Keratinocyte (primary cell): ENCODE measurements around the gene AMMECR1. TPM values are rescaled to one million over a fixed set of nuclear protein-coding genes. Genes with fewer than 3 reads are reported as not detected.

Experiments used
- DNase-seq: peaks from one replicate; pipeline ENCODE4 v3.0.0-alpha.2; 2011; ENCODE audit warnings: low read depth, missing footprints, low spot score
- FAIRE-seq: peaks from 2 replicates; lab custom pipeline; 2011; peaks lifted over from hg19 to GRCh38; lab: Jason Lieb, UNC
- H2AFZ ChIP-seq: 2 replicates; pipeline ENCODE4 v1.6.0; 2012; ENCODE audit warnings: low read length, control low read depth, inconsistent platforms; ENCODE audit not compliant: control insufficient read depth
- H3K27ac ChIP-seq: 2 replicates; pipeline ENCODE4 v1.5.1; 2011; ENCODE audit warnings: low read length; ENCODE audit not compliant: control insufficient read depth, insufficient read depth
- H3K27me3 ChIP-seq: 3 replicates; pipeline ENCODE4 v1.6.0; 2011; ENCODE audit warnings: low read length; ENCODE audit not compliant: control insufficient read depth, insufficient read depth; ENCODE audit errors: extremely low read depth
- H3K36me3 ChIP-seq, 2 experiments: 2 replicates in 1 of 2; 3 replicates in 1 of 2; pipeline ENCODE4 v1.5.1; 2011; ENCODE audit warnings: low read length in 2 of 2, mild to moderate bottlenecking in 1 of 2; ENCODE audit not compliant: control insufficient read depth in 2 of 2, insufficient read depth in 2 of 2; ENCODE audit errors: extremely low read depth in 1 of 2
- H3K4me1 ChIP-seq: 3 replicates; pipeline ENCODE4 v1.5.1; 2011; ENCODE audit warnings: low read length; ENCODE audit not compliant: control insufficient read depth, insufficient read depth; ENCODE audit errors: extremely low read depth
- H3K4me2 ChIP-seq: 3 replicates; pipeline ENCODE4 v1.6.0; 2011; ENCODE audit warnings: low read depth, low read length; ENCODE audit not compliant: control insufficient read depth, insufficient read depth; ENCODE audit errors: extremely low read depth
- H3K4me3 ChIP-seq, 3 experiments: fragments of 200-600 bp in 1 of 3; sonication (generic) in 1 of 3; 2 replicates in 2 of 3; 3 replicates in 1 of 3; pipeline ENCODE4 v1.5.1; 2011 to 2016; ENCODE audit warnings: low read length in 3 of 3, mild to moderate bottlenecking in 3 of 3, control low read depth in 2 of 3, inconsistent platforms in 1 of 3, low read depth in 1 of 3, mixed read lengths in 1 of 3, mixed run types in 1 of 3, moderate library complexity in 1 of 3; ENCODE audit not compliant: control insufficient read depth in 2 of 3, insufficient read depth in 2 of 3; ENCODE audit errors: extremely low read depth in 1 of 3
- H3K79me2 ChIP-seq: 2 replicates; pipeline ENCODE4 v1.6.0; 2012; ENCODE audit warnings: low read length; ENCODE audit not compliant: control insufficient read depth, insufficient read depth
- H3K9ac ChIP-seq: 3 replicates; pipeline ENCODE4 v1.6.0; 2011; ENCODE audit warnings: low read length; ENCODE audit not compliant: control insufficient read depth, insufficient read depth; ENCODE audit errors: extremely low read depth
- H3K9me1 ChIP-seq: 3 replicates; pipeline ENCODE4 v1.6.0; 2011; ENCODE audit warnings: low read length; ENCODE audit not compliant: control insufficient read depth, insufficient read depth; ENCODE audit errors: extremely low read depth
- H3K9me3 ChIP-seq: 2 replicates; pipeline ENCODE4 v1.5.1; 2012; ENCODE audit warnings: low read depth, low read length; ENCODE audit not compliant: control insufficient read depth
- H4K20me1 ChIP-seq: 3 replicates; pipeline ENCODE4 v1.6.0; 2011; ENCODE audit warnings: low read length; ENCODE audit not compliant: control insufficient read depth, insufficient read depth; ENCODE audit errors: extremely low read depth
- CTCF ChIP-seq, 3 experiments: IDR thresholded peaks in 1 of 3; conservative IDR thresholded peaks in 1 of 3; optimal IDR thresholded peaks in 1 of 3; 2 replicates in 2 of 3; 3 replicates in 1 of 3; pipeline versions ENCODE3 to v1.5.1; 2011; ENCODE audit warnings: low read length in 3 of 3, mild to moderate bottlenecking in 3 of 3, moderate library complexity in 2 of 3, control low read depth in 1 of 3, inconsistent platforms in 1 of 3; ENCODE audit not compliant: insufficient read depth in 2 of 3; ENCODE audit errors: extremely low read depth in 1 of 3
- EZH2 ChIP-seq: IDR thresholded peaks from one replicate; pipeline ENCODE4 v1.6.1; 2012; ENCODE audit warnings: inconsistent platforms, mild to moderate bottlenecking, low read length, moderate library complexity
- dilution Hi-C: fragments of 300-500 bp; cut with MboI; formaldehyde crosslinking; loops from one replicate; pipeline ENCODE4 v1.7.0; 2020; ENCODE audit warnings: low sequenced_read_pairs; ENCODE audit not compliant: extremely low pct_ligation_motif_present
- polyA plus RNA-seq, 5 experiments: library from polyadenylated mRNA; depleted of rRNA in 3 of 5; stranded (reverse) in 3 of 5; stranded (forward) in 1 of 5; unstranded in 1 of 5; fragments of >200 nt; gene quantifications; 1 replicate in 1 of 5; 2 replicates in 3 of 5; 3 replicates in 1 of 5; pipeline versions ENCODE4 v1.2.1 to v1.2.3, GENCODE V29; 2011 to 2012; ENCODE audit warnings: missing spikeins in 2 of 5, low read depth in 1 of 5, low replicate concordance in 1 of 5

AMMECR1 gene
- polyA plus RNA-seq, 1 donor (not counting 4 experiments of a cell fraction or from before 2014, with no cell fraction given) = 15.5 TPM

DNA sequence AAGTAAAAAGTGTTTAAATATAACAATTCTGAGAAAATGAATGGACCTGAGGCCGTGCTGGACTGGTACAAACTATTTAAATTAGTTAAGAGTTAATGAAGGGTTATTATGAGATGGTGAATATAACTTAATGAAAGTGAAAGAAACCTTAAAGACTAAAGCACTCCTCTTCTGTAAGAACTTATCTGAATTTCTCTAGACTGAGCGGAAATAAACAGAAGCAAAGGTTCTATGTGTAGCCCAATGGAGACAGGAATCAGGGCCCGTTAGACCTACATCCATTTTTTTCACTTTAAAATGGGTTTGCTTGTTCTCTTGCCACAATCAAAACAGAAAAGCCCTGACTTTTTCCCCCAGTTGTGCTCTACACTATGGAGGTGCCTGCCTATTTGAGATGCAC, 14.9 kb downstream of the AMMECR1 start:
- Histone ChIP-seq H3K9me3 (no peaks in the 10 kb centered on the region), H3K79me2 (peaks cover 9% of the 10 kb centered on the region), H3K4me2 (no peak overlapping the region), H3K36me3 (no peaks in the 10 kb centered on the region), H3K27me3 (no peaks in the 10 kb centered on the region), H3K27ac (no peak overlapping the region), H3K9ac (no peak overlapping the region), H2AFZ (no peak overlapping the region), H3K9me1 (no peaks in the 10 kb centered on the region), H3K4me3 (no peak overlapping the region), H3K4me1 (no peaks in the 10 kb centered on the region), H4K20me1 (no peaks in the 10 kb centered on the region)
- DNase-seq (no peak), FAIRE-seq (no peak)
- TF ChIP-seq EZH2 (no peak), CTCF (optimal IDR thresholded peaks at IDR 0.05 in 1 of 3, IDR thresholded peaks at IDR 0.05 in 1 of 3, conservative IDR thresholded peaks at IDR 0.05 in 1 of 3; ENCODE audit: extremely low read depth in 1 of 3, insufficient read depth in 2 of 3, low read length in 3 of 3) (no peak)
- dilution Hi-C loops = no loop called here

DNA sequence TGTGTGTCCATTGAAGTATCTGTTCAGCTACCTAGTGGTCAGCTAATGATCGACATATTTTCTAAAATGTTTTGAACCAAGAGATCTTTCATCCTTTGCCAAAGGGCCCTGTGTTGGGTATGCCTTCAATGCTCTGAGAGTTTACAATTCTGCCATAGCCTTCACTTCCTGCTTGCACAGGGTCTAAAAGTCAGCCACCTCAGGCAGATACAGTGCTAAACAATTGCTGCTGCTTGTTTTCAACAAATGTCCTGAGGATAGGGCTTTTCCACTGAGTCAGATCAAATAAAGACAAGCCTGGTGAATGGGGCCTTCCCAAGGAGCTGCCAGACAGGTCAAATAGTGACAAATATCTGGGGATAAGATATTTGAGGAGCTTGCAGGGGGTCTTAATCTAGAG, 16.7 kb downstream of the AMMECR1 start:
- dilution Hi-C loops = no loop called here
- H3K36me3 ChIP-seq = no peaks in the 10 kb centered on the region
- H3K4me3 ChIP-seq = no peak overlapping the region
- no peaks in the 10 kb centered on the region for H3K27me3 ChIP-seq
- TF ChIP-seq CTCF (optimal IDR thresholded peaks at IDR 0.05 in 1 of 3, IDR thresholded peaks at IDR 0.05 in 1 of 3, conservative IDR thresholded peaks at IDR 0.05 in 1 of 3; ENCODE audit: extremely low read depth in 1 of 3, insufficient read depth in 2 of 3, low read length in 3 of 3) (no peak), EZH2 (no peak)
- no peaks in the 10 kb centered on the region for H3K9me1 ChIP-seq
- H3K9ac ChIP-seq = no peak overlapping the region
- FAIRE-seq (no peak), DNase-seq (no peak)
- no peak overlapping the region for H3K4me2 ChIP-seq
- H3K27ac ChIP-seq = no peak overlapping the region
- no peaks in the 10 kb centered on the region for H3K4me1 ChIP-seq
- H4K20me1 ChIP-seq = no peaks in the 10 kb centered on the region
- peaks cover 9% of the 10 kb centered on the region for H3K79me2 ChIP-seq
- H3K9me3 ChIP-seq = no peaks in the 10 kb centered on the region
- H2AFZ ChIP-seq = no peak overlapping the region
